Colonic mucosa (tissue), 4 donors: ENCODE results near the gene DHX38. TPM values are rescaled to one million over a fixed set of nuclear protein-coding genes. Genes with fewer than 3 reads are reported as not detected.
"Not testable (repeated sequence)": the region's sequence is repeated elsewhere in the genome, so short reads cannot be mapped to it uniquely, and the experiment has no call there.

Source experiments
- DNase-seq: peaks from one replicate; pipeline ENCODE4 v3.0.0-alpha.2; 2020
- H3K27ac ChIP-seq: fragments of 200-600 bp; one replicate; pipeline ENCODE4 v1.8.0; 2021
- H3K27me3 ChIP-seq: fragments of 200-600 bp; one replicate; pipeline ENCODE4 v1.8.0; 2021
- H3K36me3 ChIP-seq: fragments of 200-600 bp; one replicate; pipeline ENCODE4 v1.8.0; 2021
- H3K4me1 ChIP-seq: fragments of 200-600 bp; one replicate; pipeline ENCODE4 v1.8.0; 2021; ENCODE audit warnings: mild to moderate bottlenecking
- H3K4me3 ChIP-seq: fragments of 200-600 bp; one replicate; pipeline ENCODE4 v1.8.0; 2021
- H3K9ac ChIP-seq, 2 donors: one replicate each; pipeline ENCODE4 v1.7.0; 2013; ENCODE audit warnings: control low read depth in 2 of 2, low read depth in 2 of 2, low read length in 2 of 2
- H3K9me3 ChIP-seq: fragments of 200-600 bp; one replicate; pipeline ENCODE4 v1.8.0; 2021
- CTCF ChIP-seq: fragments of 200-600 bp; IDR thresholded peaks from one replicate; pipeline ENCODE4 v1.8.0; 2022; ENCODE audit warnings: antibody characterized with exemption, mild to moderate bottlenecking
- intact Hi-C: fragments of 100-400 bp; cut with DNase I; formaldehyde crosslinking; loops from one replicate; pipeline ENCODE4 v1.14.1; 2022
- total RNA-seq, 2 donors: library from RNA; stranded (reverse); fragmentation: NEBNext Ultra II Directional in 1 of 2; extraction: Animal tissue kit (Norgen Biotek cat#: 25700) in 1 of 2; gene quantifications; one replicate each; pipeline ENCODE4 v1.2.1, GENCODE V29; 2021
- donor health status: healthy.
- donor health status: DM: no; HTN: no; CAD: no.
- donor health status: DM: no; HTN: no; CAD: no.

The DHX38 gene
- total RNA-seq, 2 donors from 2014 or later, result 41.7 to 79.3 TPM

DNA sequence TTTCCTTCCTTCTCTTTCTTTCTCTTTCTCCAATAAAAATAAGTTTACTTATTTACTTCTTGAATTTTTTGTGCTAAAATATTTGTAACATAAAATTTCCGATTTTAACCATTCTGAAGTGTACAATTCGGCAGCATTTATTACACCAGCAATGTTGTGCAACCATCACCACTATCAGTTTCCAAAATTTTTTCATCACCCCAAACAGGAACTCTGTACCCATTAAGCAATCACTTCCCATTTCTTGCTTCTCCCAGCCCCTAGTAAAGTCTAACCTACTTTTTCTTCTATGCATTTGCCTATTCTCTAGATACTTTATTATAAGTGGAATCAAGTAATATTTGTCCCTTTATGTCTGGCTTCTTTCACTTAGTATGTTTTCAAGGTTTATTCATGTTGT lies 41.8 kb upstream of the DHX38 start:
- no peak overlapping the region for H3K9ac ChIP-seq
- no peak overlapping the region for H3K27ac ChIP-seq
- no peak overlapping the region for H3K4me3 ChIP-seq
- no peaks in the 10 kb centered on the region for H3K27me3 ChIP-seq
- DNase-seq, result no peak
- no peaks in the 10 kb centered on the region for H3K4me1 ChIP-seq
- TF ChIP-seq CTCF, result no peak
- H3K9me3 ChIP-seq, result no peaks in the 10 kb centered on the region
- H3K36me3 ChIP-seq, result no peaks in the 10 kb centered on the region
- intact Hi-C loops, result no loop called here

DNA sequence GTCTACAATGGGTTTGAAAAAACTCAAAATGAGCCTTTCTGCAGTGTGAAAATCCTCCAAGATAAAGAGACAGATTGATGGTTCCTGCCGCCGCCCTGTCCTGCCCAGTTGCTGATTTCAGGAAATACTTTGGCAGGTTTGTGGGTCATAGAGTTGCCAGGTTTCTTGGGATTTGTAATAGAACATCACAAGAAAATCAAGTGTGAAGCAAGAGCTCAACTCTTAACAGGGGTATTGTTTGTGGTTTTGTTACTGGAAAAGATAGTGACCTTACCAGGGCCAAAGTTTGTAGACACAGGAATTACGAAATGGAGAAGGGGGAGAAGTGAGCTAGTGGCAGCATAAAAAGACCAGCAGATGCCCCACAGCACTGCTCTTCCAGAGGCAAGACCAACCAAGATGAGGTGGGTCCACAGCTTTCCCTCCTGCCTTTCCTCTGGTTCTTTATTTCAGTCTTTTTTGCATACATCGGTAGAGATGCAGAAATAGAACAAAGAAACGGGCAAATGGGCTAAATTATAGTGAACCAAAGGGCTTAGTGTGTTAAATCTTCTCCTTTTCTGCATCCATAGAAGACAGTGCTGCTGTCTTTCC lies 39.3 kb upstream of the DHX38 start, which contains the start of gene HP:
HP (plus strand) TSS at position 252 of the 594 bp plus-strand sequence; CDS start at position 400, 148 bp downstream.
- H3K27ac ChIP-seq, H3K27me3 ChIP-seq, H3K9ac ChIP-seq, DNase-seq, H3K4me1 ChIP-seq, H3K4me3 ChIP-seq, H3K36me3 ChIP-seq, intact Hi-C loops, H3K9me3 ChIP-seq: not testable (repeated sequence)

- Histone ChIP-seq H3K36me3 (no peaks in the 10 kb centered on the region), H3K27me3 (no peaks in the 10 kb centered on the region), H3K9ac (no peak overlapping the region), H3K27ac (no peak overlapping the region), H3K4me3 (no peak overlapping the region), H3K9me3 (no peaks in the 10 kb centered on the region), H3K4me1 (no peaks in the 10 kb centered on the region)
- no peak for DNase-seq
- no peak for TF ChIP-seq CTCF
- intact Hi-C loops, result no loop called here
Measured at GRCh38 chr16:72055911-72056310, 37.7 kb upstream of the DHX38 start.

DNA sequence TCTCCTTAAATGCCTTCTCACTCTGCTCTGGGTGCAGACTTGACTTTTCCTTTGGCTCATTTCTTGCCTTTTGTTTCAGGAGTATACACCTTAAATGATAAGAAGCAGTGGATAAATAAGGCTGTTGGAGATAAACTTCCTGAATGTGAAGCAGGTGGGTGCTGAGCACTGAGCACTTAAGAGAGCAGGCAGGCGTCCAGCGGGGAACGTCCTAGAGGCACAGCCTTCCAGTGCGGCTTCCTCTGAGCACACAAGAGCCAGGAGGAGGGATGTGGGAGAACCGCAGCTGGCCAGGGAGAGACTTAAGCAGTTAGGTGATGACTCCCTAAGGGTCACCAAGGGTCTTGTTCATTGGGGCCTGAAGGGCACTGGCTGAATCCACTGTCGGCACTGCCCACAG lies 36.3 kb upstream of the DHX38 start:
- H3K36me3 ChIP-seq, H3K9ac ChIP-seq, H3K4me1 ChIP-seq, H3K27me3 ChIP-seq, H3K9me3 ChIP-seq, DNase-seq, H3K4me3 ChIP-seq, intact Hi-C loops, H3K27ac ChIP-seq: not testable (repeated sequence)

GRCh38 chr16:72059060-72059459 lies 34.6 kb upstream of the DHX38 start:
- intact Hi-C loops, result not testable (repeated sequence)

DNA sequence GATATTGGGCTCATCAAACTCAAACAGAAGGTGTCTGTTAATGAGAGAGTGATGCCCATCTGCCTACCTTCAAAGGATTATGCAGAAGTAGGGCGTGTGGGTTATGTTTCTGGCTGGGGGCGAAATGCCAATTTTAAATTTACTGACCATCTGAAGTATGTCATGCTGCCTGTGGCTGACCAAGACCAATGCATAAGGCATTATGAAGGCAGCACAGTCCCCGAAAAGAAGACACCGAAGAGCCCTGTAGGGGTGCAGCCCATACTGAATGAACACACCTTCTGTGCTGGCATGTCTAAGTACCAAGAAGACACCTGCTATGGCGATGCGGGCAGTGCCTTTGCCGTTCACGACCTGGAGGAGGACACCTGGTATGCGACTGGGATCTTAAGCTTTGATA lies 33.2 kb upstream of the DHX38 start:
- H3K27me3 ChIP-seq, result no peaks in the 10 kb centered on the region
- no peak overlapping the region for H3K9ac ChIP-seq
- no peak overlapping the region for H3K4me3 ChIP-seq
- no peaks in the 10 kb centered on the region for H3K9me3 ChIP-seq
- H3K36me3 ChIP-seq, result no peaks in the 10 kb centered on the region
- H3K4me1 ChIP-seq, result no peaks in the 10 kb centered on the region
- intact Hi-C loops, result no loop called here
- TF ChIP-seq CTCF, result no peak
- no peak overlapping the region for H3K27ac ChIP-seq
- no peak for DNase-seq

More at GRCh38 chr16:72059060-72059459, 34.6 kb upstream of the DHX38 start:
- H3K27me3 ChIP-seq, H3K4me3 ChIP-seq, H3K36me3 ChIP-seq, DNase-seq, H3K9ac ChIP-seq, H3K27ac ChIP-seq, H3K9me3 ChIP-seq, H3K4me1 ChIP-seq: not testable (repeated sequence)

GRCh38 chr16:72061564-72061963 lies 32.1 kb upstream of the DHX38 start:
- no peak for DNase-seq
- no peaks in the 10 kb centered on the region for H3K27me3 ChIP-seq
- intact Hi-C loops, result no loop called here
- no peak for TF ChIP-seq CTCF
- H3K27ac ChIP-seq, result no peak overlapping the region
- H3K9ac ChIP-seq, result no peak overlapping the region
- H3K4me1 ChIP-seq, result no peaks in the 10 kb centered on the region
- no peak overlapping the region for H3K4me3 ChIP-seq
- H3K36me3 ChIP-seq, result no peaks in the 10 kb centered on the region
- no peaks in the 10 kb centered on the region for H3K9me3 ChIP-seq
